K562 (cell line): Measurements from ENCODE around the gene BZW1. TPM values are rescaled to one million over a fixed set of nuclear protein-coding genes. Genes with fewer than 3 reads are reported as not detected.

Source experiments
- ARID1B ChIP-seq: fragments of 450-650 bp; IDR thresholded peaks from 2 replicates; pipeline ENCODE4 v1.6.1; 2016; ENCODE audit warnings: antibody characterized with exemption, mild to moderate bottlenecking, inconsistent platforms
- ATF3 ChIP-seq, 2 experiments: fragments of 450-650 bp in 1 of 2; sonication (generic) in 1 of 2; formaldehyde crosslinking in 1 of 2; IDR thresholded peaks in 1 of 2; conservative IDR thresholded peaks in 1 of 2; 2 replicates each; pipeline versions ENCODE4 v1.6.1 to v1.8.1; 2016 to 2023; ENCODE audit warnings: mild to moderate bottlenecking in 2 of 2, moderate library complexity in 2 of 2, inconsistent platforms in 1 of 2, missing genetic modification reagents in 1 of 2
- BRD4 ChIP-seq: fragments of 200-600 bp; sonication (generic); IDR thresholded peaks from 2 replicates; pipeline ENCODE4 v1.6.1; 2017; ENCODE audit warnings: inconsistent platforms
- CBFB ChIP-seq: sonication (generic); formaldehyde crosslinking; IDR thresholded peaks from 2 replicates; pipeline ENCODE4 v1.4.0; 2020; ENCODE audit warnings: mild to moderate bottlenecking, missing genetic modification reagents
- GATA2 ChIP-seq: sonication (generic); formaldehyde crosslinking; IDR thresholded peaks from 2 replicates; pipeline ENCODE4 v1.4.0; 2020; ENCODE audit warnings: mild to moderate bottlenecking, missing genetic modification reagents
- MAFK ChIP-seq: IDR thresholded peaks from 2 replicates; pipeline ENCODE4 v1.6.1; 2011; ENCODE audit warnings: low read length, improper control_type of control experiment
- NFATC3 ChIP-seq: fragments of 450-650 bp; IDR thresholded peaks from 2 replicates; pipeline ENCODE4 v1.6.1; 2017; ENCODE audit warnings: mild to moderate bottlenecking
- RCOR1 ChIP-seq, 2 experiments: IDR thresholded peaks; 2 replicates each; pipeline ENCODE4 v1.6.1; 2012; ENCODE audit warnings: low read depth in 2 of 2, low read length in 2 of 2, borderline replicate concordance in 1 of 2, improper control_type of control experiment in 1 of 2
- TAF1 ChIP-seq: IDR thresholded peaks from 2 replicates; pipeline ENCODE4 v1.6.1; 2011; ENCODE audit warnings: mild to moderate bottlenecking, low read length, moderate library complexity; ENCODE audit not compliant: insufficient read depth, control insufficient read depth, severe bottlenecking; ENCODE audit errors: extremely low read depth
- ZNF316 ChIP-seq: fragments of 450-650 bp; IDR thresholded peaks from 2 replicates; pipeline ENCODE4 v1.6.1; 2016
- polyA plus RNA-seq, 8 experiments: library from polyadenylated mRNA; depleted of rRNA in 4 of 8; stranded (reverse) in 5 of 8; unstranded in 3 of 8; fragments of >200 nt; fragmentation: Nextera tagmentation in 2 of 8; fragmentation: Illumina TruSeq in 1 of 8; extraction: Ambion mirVana in 2 of 8; extraction: Trizol in 1 of 8; gene quantifications; 2 replicates each; pipeline versions ENCODE4 v1.2.1 to v1.2.3, GENCODE V29; 2011 to 2014; ENCODE audit warnings: inconsistent platforms in 1 of 8, missing spikeins in 1 of 8
- total RNA-seq, 7 experiments: library from RNA; depleted of rRNA in 6 of 7; stranded (reverse); fragments of >200 nt in 6 of 7; fragmentation: Illumina TruSeq in 2 of 7; extraction: Trizol in 2 of 7; gene quantifications; 2 replicates each; pipeline versions ENCODE4 v1.2.1 to v1.2.3, GENCODE V29; 2011 to 2021; ENCODE audit warnings: low replicate concordance in 1 of 7

Gene BZW1
- total and polyA plus RNA-seq, 9 of the 15 experiments (the other 6 are each of a cell fraction or from before 2014, with no cell fraction given) = 110 to 244 (median 198) TPM

DNA sequence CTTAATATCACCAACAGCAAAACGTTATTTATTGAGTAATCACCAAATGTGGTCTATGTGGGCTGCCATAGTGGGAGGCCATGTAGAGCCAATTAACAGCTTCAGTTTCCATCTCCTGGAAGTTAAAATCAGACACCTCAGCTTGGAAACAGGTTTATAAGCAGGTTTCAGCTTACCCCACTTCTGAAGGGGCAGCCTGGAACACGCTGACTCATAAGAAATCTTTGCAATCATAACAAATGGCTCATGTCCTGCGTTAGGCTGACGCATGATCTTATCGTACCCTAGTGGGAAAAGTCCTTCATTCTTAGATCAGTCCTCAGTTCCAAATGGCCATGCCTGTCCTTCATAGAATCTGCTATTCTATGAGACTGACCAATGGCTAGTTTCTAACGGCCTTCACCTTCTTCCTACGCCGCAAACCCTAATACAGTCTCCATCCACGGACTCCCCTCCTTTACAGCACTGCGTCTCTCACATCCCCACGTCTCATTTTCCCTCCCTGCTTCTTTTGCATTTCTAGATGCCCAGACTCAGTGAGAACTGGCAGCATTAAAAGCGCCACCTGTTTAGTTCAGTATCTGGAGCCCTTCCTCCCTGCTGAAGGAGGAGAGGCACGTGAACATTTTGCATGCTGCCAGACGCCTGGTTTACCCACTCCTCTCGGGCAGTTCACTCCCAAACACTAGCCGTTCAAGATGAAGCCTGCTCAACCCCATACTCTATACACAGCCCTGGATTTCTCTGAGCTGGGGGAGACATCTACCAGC is 24.2 kb upstream of the BZW1 start (continued):
- TF ChIP-seq CBFB (CRISPR knock-in tag) = no peak
- TF ChIP-seq ZNF316 = peak; percentile 66
- no peak for TF ChIP-seq BRD4
- peak; percentile 43 for TF ChIP-seq MAFK
- TF ChIP-seq ATF3 (IDR thresholded peaks at IDR 0.05) = peak; percentile 70
- no peak for TF ChIP-seq ATF3 (CRISPR knock-in tag; conservative IDR thresholded peaks at IDR 0.05)
- no peak for TF ChIP-seq TAF1
- TF ChIP-seq NFATC3 = no peak
- peak in 1 of 2 experiments; percentile 60; a peak in 1 of 4 replicates for TF ChIP-seq RCOR1 (IDR thresholded peaks at IDR 0.05; ENCODE audit: borderline replicate concordance in 1 of 2, low read depth in 2 of 2, low read length in 2 of 2)
- TF ChIP-seq ARID1B = peak; percentile 58
- TF ChIP-seq GATA2 (CRISPR knock-in tag) = peak; percentile 13; the same call in 1 of the 2 replicates
